Uterus (tissue), 2 donors: ENCODE results near the gene EXOSC7.

Experiments
- POLR2A ChIP-seq, 2 donors: fragments of 450-650 bp; IDR thresholded peaks; one replicate each; pipeline ENCODE4 v1.6.1; 2016; ENCODE audit warnings: antibody characterized with exemption in 2 of 2, mild to moderate bottlenecking in 1 of 2, moderate library complexity in 1 of 2
- TF ChIP-seq, protein P1 (sequence below), 4 experiments: fragments of 200-600 bp in 2 of 4; fragments of 450-650 bp in 2 of 4; sonication (generic) in 2 of 4; IDR thresholded peaks; one replicate each; pipeline ENCODE4 v1.5.1; 2016 to 2019; ENCODE audit warnings: antibody characterized with exemption in 4 of 4, mild to moderate bottlenecking in 2 of 4, moderate library complexity in 1 of 4

DNA sequence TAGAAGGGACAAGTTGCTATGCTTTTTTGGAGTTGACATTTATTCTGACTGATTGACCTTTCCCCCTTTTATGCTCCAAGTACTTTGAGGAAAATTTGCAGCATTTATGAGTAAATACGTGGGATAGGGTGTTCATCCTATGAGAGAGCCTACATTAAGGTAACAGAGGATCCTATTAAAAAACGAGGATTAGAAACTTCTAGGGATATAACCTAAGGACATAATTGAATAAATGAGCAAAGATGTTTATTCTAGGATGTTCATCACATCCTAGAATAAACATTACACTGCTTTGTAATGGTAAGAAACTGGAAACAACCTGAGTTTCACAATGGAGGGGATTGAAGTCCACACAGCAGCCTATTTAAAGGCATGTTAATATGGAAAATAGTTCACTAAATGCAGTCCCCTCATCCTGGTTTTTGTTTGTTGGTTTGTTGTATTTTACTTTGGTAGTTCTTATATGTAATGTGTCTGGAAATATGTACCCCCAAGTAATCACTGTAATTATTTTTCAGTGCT, 26.2 kb downstream of the EXOSC7 start:
- TF ChIP-seq, protein P1, sequence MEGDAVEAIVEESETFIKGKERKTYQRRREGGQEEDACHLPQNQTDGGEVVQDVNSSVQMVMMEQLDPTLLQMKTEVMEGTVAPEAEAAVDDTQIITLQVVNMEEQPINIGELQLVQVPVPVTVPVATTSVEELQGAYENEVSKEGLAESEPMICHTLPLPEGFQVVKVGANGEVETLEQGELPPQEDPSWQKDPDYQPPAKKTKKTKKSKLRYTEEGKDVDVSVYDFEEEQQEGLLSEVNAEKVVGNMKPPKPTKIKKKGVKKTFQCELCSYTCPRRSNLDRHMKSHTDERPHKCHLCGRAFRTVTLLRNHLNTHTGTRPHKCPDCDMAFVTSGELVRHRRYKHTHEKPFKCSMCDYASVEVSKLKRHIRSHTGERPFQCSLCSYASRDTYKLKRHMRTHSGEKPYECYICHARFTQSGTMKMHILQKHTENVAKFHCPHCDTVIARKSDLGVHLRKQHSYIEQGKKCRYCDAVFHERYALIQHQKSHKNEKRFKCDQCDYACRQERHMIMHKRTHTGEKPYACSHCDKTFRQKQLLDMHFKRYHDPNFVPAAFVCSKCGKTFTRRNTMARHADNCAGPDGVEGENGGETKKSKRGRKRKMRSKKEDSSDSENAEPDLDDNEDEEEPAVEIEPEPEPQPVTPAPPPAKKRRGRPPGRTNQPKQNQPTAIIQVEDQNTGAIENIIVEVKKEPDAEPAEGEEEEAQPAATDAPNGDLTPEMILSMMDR (IDR thresholded peaks at IDR 0.05), result no peak
- TF ChIP-seq POLR2A (IDR thresholded peaks at IDR 0.05), result no peak
